HCT116 (cell line): ENCODE measurements around the gene HMCN2. TPM values are rescaled to one million over a fixed set of nuclear protein-coding genes. Genes with fewer than 3 reads are reported as not detected.

ENCODE experiments used
- ATAC-seq: fragments of 200-7000 bp; cut with Tn5 transposase; 2 replicates; pipeline ENCODE4 v1.9.1; 2020; ENCODE audit warnings: mild to moderate bottlenecking, moderate library complexity
- BruUV-seq: library from RNA; stranded (reverse); fragments of 400-500 nt; replicated peaks from 2 replicates; lab custom pipeline; 2021; lab: Mats Ljungman, UMichigan
- CTCF ChIA-PET: fragments of 300-600 bp; sonication (Branson Sonifier 250); formaldehyde crosslinking; loops from one replicate; lab custom pipeline; 2021; ENCODE audit warnings: antibody characterized with exemption; lab: Charles Lee
- POLR2A ChIA-PET: fragments of 300-600, 350-600 bp; sonication (Branson Sonifier 250); formaldehyde crosslinking; loops from one replicate; lab custom pipeline; 2021; ENCODE audit warnings: antibody characterized with exemption; lab: Charles Lee
- RAD21 ChIA-PET, 2 experiments: fragments of 300-600 bp; sonication (Branson Sonifier 250); formaldehyde crosslinking; loops; one replicate each; lab custom pipeline; 2023; ENCODE audit warnings: low total read pairs in 2 of 2; ENCODE audit not compliant: uncharacterized antibody in 2 of 2, unreplicated experiment in 2 of 2, low non-redundant PET in 1 of 2; lab: Charles Lee
- DNase-seq: peaks from one replicate; pipeline ENCODE4 v3.0.0-alpha.2; 2010; ENCODE audit warnings: low read depth, low spot score
- H2AFZ ChIP-seq: fragments of 200-600 bp; shearing (Covaris generic), sonication (generic); 2 replicates; pipeline ENCODE4 v1.6.1; 2017; ENCODE audit warnings: low read depth, mixed run types, mixed read lengths, antibody characterized with exemption, low read length; ENCODE audit not compliant: poor library complexity, severe bottlenecking
- H3K27ac ChIP-seq: 2 replicates; pipeline ENCODE4 v1.5.1; 2012; ENCODE audit warnings: low read depth, low read length
- H3K27me3 ChIP-seq: fragments of 200-600 bp; sonication (generic); 2 replicates; pipeline ENCODE4 v1.6.1; 2016; ENCODE audit warnings: mixed run types, low read length, mixed read lengths; ENCODE audit not compliant: insufficient read depth
- H3K36me3 ChIP-seq, 2 experiments: fragments of 200-500 bp in 1 of 2; fragments of 200-600 bp in 1 of 2; sonication (Bioruptor generic) in 1 of 2; sonication (generic) in 1 of 2; 2 replicates each; pipeline versions ENCODE4 v1.5.1 to v1.6.1; 2014 to 2016; ENCODE audit warnings: low read length in 2 of 2, inconsistent platforms in 1 of 2, mixed read lengths in 1 of 2, mixed run types in 1 of 2; ENCODE audit not compliant: insufficient read depth in 2 of 2, control insufficient read depth in 1 of 2
- H3K4me1 ChIP-seq, 2 experiments: fragments of 200-600 bp in 1 of 2; sonication (generic) in 1 of 2; 2 replicates each; pipeline versions ENCODE4 v1.5.1 to v1.6.1; 2012 to 2017; ENCODE audit warnings: low read length in 2 of 2, inconsistent platforms in 1 of 2, mild to moderate bottlenecking in 1 of 2, mixed read lengths in 1 of 2, mixed run types in 1 of 2, moderate library complexity in 1 of 2; ENCODE audit not compliant: insufficient read depth in 2 of 2, control insufficient read depth in 1 of 2
- H3K4me2 ChIP-seq: fragments of 200-600 bp; sonication (generic); 2 replicates; pipeline ENCODE4 v1.6.1; 2017; ENCODE audit warnings: mixed run types, low read length, mixed read lengths
- H3K4me3 ChIP-seq, 2 experiments: fragments of 200-600 bp in 1 of 2; sonication (generic) in 1 of 2; replicated peaks in 1 of 2; 2 replicates each; pipeline ENCODE4 v1.5.1; 2011 to 2016; ENCODE audit warnings: low read length in 2 of 2, control low read depth in 1 of 2, low read depth in 1 of 2, mild to moderate bottlenecking in 1 of 2, mixed read lengths in 1 of 2, mixed run types in 1 of 2
- H3K79me2 ChIP-seq: fragments of 200-600 bp; sonication (generic); 2 replicates; pipeline ENCODE4 v1.6.1; 2017; ENCODE audit warnings: mild to moderate bottlenecking, mixed run types, low read length, moderate library complexity, mixed read lengths; ENCODE audit not compliant: insufficient read depth
- H3K9ac ChIP-seq: fragments of 200-600 bp; sonication (generic); 2 replicates; pipeline ENCODE4 v1.6.1; 2016; ENCODE audit warnings: low read length, mixed read lengths
- H3K9me2 ChIP-seq: fragments of 200-600 bp; sonication (generic), shearing (Covaris generic); 2 replicates; pipeline ENCODE4 v1.6.1; 2017; ENCODE audit warnings: mixed run types, mild to moderate bottlenecking, moderate library complexity; ENCODE audit not compliant: insufficient read depth
- H3K9me3 ChIP-seq, 2 experiments: fragments of 200-500 bp in 1 of 2; fragments of 200-600 bp in 1 of 2; sonication (Bioruptor generic) in 1 of 2; sonication (generic) in 1 of 2; 2 replicates each; pipeline ENCODE4 v1.6.1; 2014 to 2017; ENCODE audit warnings: low read length in 2 of 2, mixed read lengths in 2 of 2, inconsistent platforms in 1 of 2, low read depth in 1 of 2, mild to moderate bottlenecking in 1 of 2, mixed run types in 1 of 2, moderate library complexity in 1 of 2; ENCODE audit not compliant: control insufficient read depth in 1 of 2, insufficient read depth in 1 of 2
- H4K20me1 ChIP-seq: fragments of 200-600 bp; sonication (generic), shearing (Covaris generic); 2 replicates; pipeline ENCODE4 v1.6.1; 2017; ENCODE audit warnings: mixed run types, mild to moderate bottlenecking, moderate library complexity; ENCODE audit not compliant: insufficient read depth
- CEBPB ChIP-seq: IDR thresholded peaks from 2 replicates; pipeline ENCODE4 v1.6.1; 2012; ENCODE audit warnings: low read depth
- EGR1 ChIP-seq: IDR thresholded peaks from 2 replicates; pipeline ENCODE4 v1.6.1; 2012; ENCODE audit warnings: low read depth
- EZH2phosphoT487 ChIP-seq: fragments of 200-600 bp; IDR thresholded peaks from 2 replicates; pipeline ENCODE4 v1.6.1; 2018; ENCODE audit warnings: antibody characterized with exemption, borderline replicate concordance
- POLR2A ChIP-seq: IDR thresholded peaks from 2 replicates; pipeline ENCODE4 v1.7.0; 2011; ENCODE audit warnings: borderline replicate concordance; ENCODE audit not compliant: insufficient read depth, insufficient read length; ENCODE audit errors: extremely low read depth
- POLR2AphosphoS5 ChIP-seq: IDR thresholded peaks from 2 replicates; pipeline ENCODE4 v1.6.1; 2011; ENCODE audit warnings: mild to moderate bottlenecking, low read depth, low read length, moderate library complexity
- RAD21 ChIP-seq: IDR thresholded peaks from 2 replicates; pipeline ENCODE4 v1.6.1; 2012; ENCODE audit warnings: low read depth, mild to moderate bottlenecking
- SIN3A ChIP-seq: IDR thresholded peaks from 2 replicates; pipeline ENCODE4 v1.6.1; 2012; ENCODE audit warnings: low read depth
- SP1 ChIP-seq: IDR thresholded peaks from 2 replicates; pipeline ENCODE4 v1.6.1; 2012; ENCODE audit warnings: low read depth
- SRF ChIP-seq: IDR thresholded peaks from 2 replicates; pipeline ENCODE4 v1.6.1; 2012; ENCODE audit warnings: low read depth
- ZNF274 ChIP-seq: fragments of 200-500 bp; sonication (Bioruptor generic); IDR thresholded peaks from 2 replicates; pipeline ENCODE4 v1.6.1; 2014; ENCODE audit warnings: mild to moderate bottlenecking, low read depth, low read length, inconsistent platforms
- intact Hi-C: fragments of 100-400 bp; cut with micrococcal nuclease; formaldehyde crosslinking; loops from 2 replicates; pipeline ENCODE4 v1.10.0; 2022
- total RNA-seq: library from RNA; stranded (reverse); gene quantifications from one replicate; pipeline ENCODE4 v1.2.1, GENCODE V29; 2021; ENCODE audit not compliant: unreplicated experiment
- TF ChIP-seq, protein P1 (sequence below): IDR thresholded peaks from 2 replicates; pipeline ENCODE4 v1.6.1; 2012; ENCODE audit warnings: low read depth
- TF ChIP-seq, protein P2 (sequence below), 3 experiments: fragments of 200-600 bp in 1 of 3; sonication (generic) in 1 of 3; IDR thresholded peaks in 2 of 3; conservative IDR thresholded peaks in 1 of 3; 2 replicates each; pipeline ENCODE4 v1.5.1; 2012 to 2017; ENCODE audit warnings: low read depth in 2 of 3, low read length in 2 of 3, antibody characterized with exemption in 1 of 3, borderline replicate concordance in 1 of 3, control low read depth in 1 of 3, mild to moderate bottlenecking in 1 of 3, mixed read lengths in 1 of 3, mixed run types in 1 of 3, moderate library complexity in 1 of 3; ENCODE audit not compliant: insufficient read depth in 1 of 3

The HMCN2 gene
- total RNA-seq, 1 experiment from 2014 or later: 0.22 TPM

DNA sequence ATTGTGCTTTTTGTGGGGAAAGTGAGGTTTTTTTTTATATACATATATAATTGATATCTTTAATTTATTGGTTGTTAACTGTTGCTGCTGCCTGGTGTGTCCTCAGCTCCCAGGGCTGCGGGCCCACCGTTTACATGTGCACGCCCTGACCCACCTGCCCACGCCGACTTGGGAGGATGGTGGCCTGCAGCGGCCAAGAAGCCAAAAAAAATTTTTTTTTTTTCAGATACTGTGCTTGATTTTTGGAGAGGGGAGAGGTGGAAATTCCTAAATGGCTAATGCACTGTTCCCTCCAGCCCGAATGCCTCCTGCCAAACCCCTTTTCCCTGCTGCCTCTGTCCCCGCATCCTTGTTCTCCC, 32.0 kb upstream of the HMCN2 start:
- ChIA-PET POLR2A (no interaction called here), CTCF (no interaction called here), RAD21 (no interaction called here)
- BruUV-seq: no TSS peak
- no peaks in the 10 kb centered on the region for H3K9me3 ChIP-seq
- no peak overlapping the region for H2AFZ ChIP-seq
- no peak overlapping the region for H3K4me2 ChIP-seq
- no peaks in the 10 kb centered on the region for H3K79me2 ChIP-seq
- peaks cover 11 to 14% of the 10 kb centered on the region in 2 experiments; a peak in 3 of 4 replicates for H3K36me3 ChIP-seq
- no peaks in the 10 kb centered on the region for H3K4me1 ChIP-seq
- H3K9me2 ChIP-seq: no peaks in the 10 kb centered on the region
- DNase-seq: no peak
- no peak overlapping the region for H3K4me3 ChIP-seq
- TF ChIP-seq ZNF274: no peak
- no peak for TF ChIP-seq POLR2A
- TF ChIP-seq POLR2AphosphoS5: no peak
- TF ChIP-seq RAD21: no peak
- no peak for TF ChIP-seq CEBPB
- TF ChIP-seq SRF: no peak
- no peak for TF ChIP-seq SP1
- TF ChIP-seq, protein P1, sequence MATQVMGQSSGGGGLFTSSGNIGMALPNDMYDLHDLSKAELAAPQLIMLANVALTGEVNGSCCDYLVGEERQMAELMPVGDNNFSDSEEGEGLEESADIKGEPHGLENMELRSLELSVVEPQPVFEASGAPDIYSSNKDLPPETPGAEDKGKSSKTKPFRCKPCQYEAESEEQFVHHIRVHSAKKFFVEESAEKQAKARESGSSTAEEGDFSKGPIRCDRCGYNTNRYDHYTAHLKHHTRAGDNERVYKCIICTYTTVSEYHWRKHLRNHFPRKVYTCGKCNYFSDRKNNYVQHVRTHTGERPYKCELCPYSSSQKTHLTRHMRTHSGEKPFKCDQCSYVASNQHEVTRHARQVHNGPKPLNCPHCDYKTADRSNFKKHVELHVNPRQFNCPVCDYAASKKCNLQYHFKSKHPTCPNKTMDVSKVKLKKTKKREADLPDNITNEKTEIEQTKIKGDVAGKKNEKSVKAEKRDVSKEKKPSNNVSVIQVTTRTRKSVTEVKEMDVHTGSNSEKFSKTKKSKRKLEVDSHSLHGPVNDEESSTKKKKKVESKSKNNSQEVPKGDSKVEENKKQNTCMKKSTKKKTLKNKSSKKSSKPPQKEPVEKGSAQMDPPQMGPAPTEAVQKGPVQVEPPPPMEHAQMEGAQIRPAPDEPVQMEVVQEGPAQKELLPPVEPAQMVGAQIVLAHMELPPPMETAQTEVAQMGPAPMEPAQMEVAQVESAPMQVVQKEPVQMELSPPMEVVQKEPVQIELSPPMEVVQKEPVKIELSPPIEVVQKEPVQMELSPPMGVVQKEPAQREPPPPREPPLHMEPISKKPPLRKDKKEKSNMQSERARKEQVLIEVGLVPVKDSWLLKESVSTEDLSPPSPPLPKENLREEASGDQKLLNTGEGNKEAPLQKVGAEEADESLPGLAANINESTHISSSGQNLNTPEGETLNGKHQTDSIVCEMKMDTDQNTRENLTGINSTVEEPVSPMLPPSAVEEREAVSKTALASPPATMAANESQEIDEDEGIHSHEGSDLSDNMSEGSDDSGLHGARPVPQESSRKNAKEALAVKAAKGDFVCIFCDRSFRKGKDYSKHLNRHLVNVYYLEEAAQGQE: no peak
- TF ChIP-seq, protein P2, sequence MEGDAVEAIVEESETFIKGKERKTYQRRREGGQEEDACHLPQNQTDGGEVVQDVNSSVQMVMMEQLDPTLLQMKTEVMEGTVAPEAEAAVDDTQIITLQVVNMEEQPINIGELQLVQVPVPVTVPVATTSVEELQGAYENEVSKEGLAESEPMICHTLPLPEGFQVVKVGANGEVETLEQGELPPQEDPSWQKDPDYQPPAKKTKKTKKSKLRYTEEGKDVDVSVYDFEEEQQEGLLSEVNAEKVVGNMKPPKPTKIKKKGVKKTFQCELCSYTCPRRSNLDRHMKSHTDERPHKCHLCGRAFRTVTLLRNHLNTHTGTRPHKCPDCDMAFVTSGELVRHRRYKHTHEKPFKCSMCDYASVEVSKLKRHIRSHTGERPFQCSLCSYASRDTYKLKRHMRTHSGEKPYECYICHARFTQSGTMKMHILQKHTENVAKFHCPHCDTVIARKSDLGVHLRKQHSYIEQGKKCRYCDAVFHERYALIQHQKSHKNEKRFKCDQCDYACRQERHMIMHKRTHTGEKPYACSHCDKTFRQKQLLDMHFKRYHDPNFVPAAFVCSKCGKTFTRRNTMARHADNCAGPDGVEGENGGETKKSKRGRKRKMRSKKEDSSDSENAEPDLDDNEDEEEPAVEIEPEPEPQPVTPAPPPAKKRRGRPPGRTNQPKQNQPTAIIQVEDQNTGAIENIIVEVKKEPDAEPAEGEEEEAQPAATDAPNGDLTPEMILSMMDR (IDR thresholded peaks at IDR 0.05 in 2 of 3, conservative IDR thresholded peaks at IDR 0.05 in 1 of 3; ENCODE audit: borderline replicate concordance in 1 of 3, insufficient read depth in 1 of 3, low read depth in 2 of 3, low read length in 2 of 3): no peak
- no peak for TF ChIP-seq EZH2phosphoT487
- TF ChIP-seq EGR1: no peak
- TF ChIP-seq SIN3A: no peak
- no peaks in the 10 kb centered on the region for H4K20me1 ChIP-seq
- intact Hi-C loops: no loop called here
- no peak for ATAC-seq
- H3K9ac ChIP-seq: no peak overlapping the region
- H3K27ac ChIP-seq: no peak overlapping the region
- H3K27me3 ChIP-seq: no peaks in the 10 kb centered on the region
